M059J (cell line): Measurements from ENCODE around the gene INPP4A. TPM values are rescaled to one million over a fixed set of nuclear protein-coding genes. Genes with fewer than 3 reads are reported as not detected.

Source experiments
- DNase-seq: peaks from one replicate; pipeline ENCODE4 v3.0.0-alpha.2; 2012; ENCODE audit warnings: low read depth
- total RNA-seq: library from RNA; depleted of rRNA; stranded (reverse); fragments of >200 nt; shearing (Covaris generic); gene quantifications from 2 replicates; pipeline ENCODE4 v1.2.3, GENCODE V29; 2014

Gene INPP4A
- total RNA-seq, 1 experiment from 2014 or later: 14.3 TPM

- DNase-seq: peak; percentile 44
These were observed 31.7 kb downstream of the INPP4A start for GRCh38 chr2:98476192-98476868.

- no peak for DNase-seq
These were observed 32.4 kb downstream of the INPP4A start for GRCh38 chr2:98477036-98477435.

GRCh38 chr2:98477506-98477905, 32.8 kb downstream of the INPP4A start:
- no peak for DNase-seq

- no peak for DNase-seq
These were observed 33.5 kb downstream of the INPP4A start for GRCh38 chr2:98478088-98478551.

- no peak for DNase-seq
These were observed 34.2 kb downstream of the INPP4A start for GRCh38 chr2:98478907-98479306.

GRCh38 chr2:98479371-98479770, 34.7 kb downstream of the INPP4A start:
- peak; percentile 24 for DNase-seq

GRCh38 chr2:98479959-98480524, 35.4 kb downstream of the INPP4A start:
- peak; percentile 88 for DNase-seq

GRCh38 chr2:98480598-98480997, 35.9 kb downstream of the INPP4A start:
- DNase-seq: no peak

GRCh38 chr2:98482362-98482761, 37.7 kb downstream of the INPP4A start:
- DNase-seq: no peak

GRCh38 chr2:98483257-98483861, 38.7 kb downstream of the INPP4A start:
- DNase-seq: no peak

GRCh38 chr2:98484121-98484557, 39.5 kb downstream of the INPP4A start:
- no peak for DNase-seq

- DNase-seq: no peak
These were observed 40.2 kb downstream of the INPP4A start for GRCh38 chr2:98484652-98485452.

- DNase-seq: no peak
These were observed 40.7 kb downstream of the INPP4A start for GRCh38 chr2:98485453-98485755.

- DNase-seq: no peak
These were observed 41.8 kb downstream of the INPP4A start for GRCh38 chr2:98486374-98486981.

- DNase-seq: no peak
These were observed 42.6 kb downstream of the INPP4A start for GRCh38 chr2:98487101-98487805.

GRCh38 chr2:98487806-98488189, 43.1 kb downstream of the INPP4A start:
- DNase-seq: no peak

GRCh38 chr2:98488252-98488651, 43.6 kb downstream of the INPP4A start:
- no peak for DNase-seq

- no peak for DNase-seq
These were observed 44.8 kb downstream of the INPP4A start for GRCh38 chr2:98489486-98489885.

GRCh38 chr2:98489971-98490962, 45.6 kb downstream of the INPP4A start:
- no peak for DNase-seq

GRCh38 chr2:98492441-98492840, 47.8 kb downstream of the INPP4A start:
- no peak for DNase-seq
